ENCODE results near the gene IL22RA1.

The IL22RA1 gene

DNA sequence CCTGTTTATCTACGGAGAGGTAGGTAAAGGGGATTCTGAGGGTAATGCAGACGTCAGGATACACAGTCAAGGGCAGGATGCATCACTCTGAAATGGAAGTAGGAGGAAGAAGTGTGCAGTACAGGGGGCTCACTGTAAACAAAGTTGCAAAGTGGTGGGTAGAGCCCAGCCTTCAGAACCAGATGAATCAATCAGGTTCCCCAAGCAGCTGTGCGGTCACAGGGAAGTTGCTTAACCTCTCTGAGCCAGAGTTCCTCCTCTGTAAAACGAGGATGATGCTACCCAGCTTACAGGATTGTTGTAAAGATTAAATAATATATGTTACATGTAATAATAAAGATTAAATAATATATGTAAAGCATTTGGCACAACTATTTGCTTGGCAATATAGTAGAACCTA lies 17.5 kb downstream of the IL22RA1 start:
- Histone ChIP-seq H3K4me3 (ENCODE audit: insufficient read depth, low read depth, low read length, poor library complexity, severe bottlenecking) (no peak overlapping the region), H3K36me3 (ENCODE audit: control insufficient read depth, insufficient read depth, low read length) (no peaks in the 10 kb centered on the region), H3K9me3 (ENCODE audit: control insufficient read depth, low read length) (peaks cover 5% of the 10 kb centered on the region), H3K4me1 (ENCODE audit: control insufficient read depth, insufficient read depth, low read length, poor library complexity, severe bottlenecking) (no peaks in the 10 kb centered on the region), H3K27me3 (replicated peaks; ENCODE audit: control insufficient read depth, insufficient read depth, low read length, poor library complexity, severe bottlenecking) (no peaks in the 10 kb centered on the region), H3K27ac (ENCODE audit: insufficient read depth, low read length, poor library complexity, severe bottlenecking) (no peak overlapping the region)
- no peak for DNase-seq

DNA sequence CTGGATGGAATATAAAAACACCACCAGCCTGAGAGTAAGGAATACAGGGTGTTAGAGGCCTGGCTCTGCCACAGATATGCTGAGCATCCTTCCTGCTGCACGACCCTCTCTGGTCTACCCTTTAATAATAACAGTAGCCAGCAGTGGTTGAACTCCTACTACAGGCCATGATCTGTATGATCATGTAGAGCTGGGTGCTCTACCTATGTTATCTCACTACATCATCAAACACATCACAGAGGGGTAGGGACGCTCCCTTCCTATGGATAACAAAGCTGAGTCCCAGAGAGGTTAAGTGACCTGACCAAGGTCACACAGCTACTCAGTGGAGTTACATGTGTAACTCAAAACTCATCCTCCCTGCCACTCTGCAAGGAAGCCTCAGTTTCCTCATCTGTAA lies 18.0 kb downstream of the IL22RA1 start:
- peaks cover 1% of the 10 kb centered on the region for H3K9me3 ChIP-seq (ENCODE audit: control insufficient read depth, low read length)
- no peaks in the 10 kb centered on the region for H3K27me3 ChIP-seq (replicated peaks; ENCODE audit: control insufficient read depth, insufficient read depth, low read length, poor library complexity, severe bottlenecking)
- H3K27ac ChIP-seq (ENCODE audit: insufficient read depth, low read length, poor library complexity, severe bottlenecking) = no peak overlapping the region
- H3K4me1 ChIP-seq (ENCODE audit: control insufficient read depth, insufficient read depth, low read length, poor library complexity, severe bottlenecking) = no peaks in the 10 kb centered on the region
- DNase-seq = no peak
- H3K4me3 ChIP-seq (ENCODE audit: insufficient read depth, low read depth, low read length, poor library complexity, severe bottlenecking) = no peak overlapping the region
- H3K36me3 ChIP-seq (ENCODE audit: control insufficient read depth, insufficient read depth, low read length) = no peaks in the 10 kb centered on the region

DNA sequence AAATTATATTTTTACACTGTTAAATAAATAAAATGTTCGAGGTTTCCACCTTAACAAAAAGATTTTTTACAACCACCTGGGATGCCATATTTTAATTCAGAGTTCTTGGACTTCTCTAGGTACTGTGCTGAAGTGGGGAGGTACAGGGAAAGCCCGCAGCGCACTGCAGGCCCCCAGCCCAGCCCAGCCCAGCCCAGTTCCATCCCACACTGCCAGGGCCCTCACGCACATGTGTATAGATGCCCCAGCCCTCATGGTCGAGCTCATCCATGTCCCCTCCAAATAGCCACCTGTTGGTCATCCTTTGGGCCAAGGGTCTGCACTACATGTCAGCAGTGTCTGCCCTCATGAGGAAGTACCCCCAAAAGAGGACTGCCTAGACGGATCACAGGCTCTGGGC lies 19.3 kb downstream of the IL22RA1 start:
- H3K4me1 ChIP-seq (ENCODE audit: control insufficient read depth, insufficient read depth, low read length, poor library complexity, severe bottlenecking) = no peaks in the 10 kb centered on the region
- no peak overlapping the region for H3K4me3 ChIP-seq (ENCODE audit: insufficient read depth, low read depth, low read length, poor library complexity, severe bottlenecking)
- H3K9me3 ChIP-seq (ENCODE audit: control insufficient read depth, low read length) = no peaks in the 10 kb centered on the region
- no peak overlapping the region for H3K27ac ChIP-seq (ENCODE audit: insufficient read depth, low read length, poor library complexity, severe bottlenecking)
- DNase-seq = no peak
- H3K27me3 ChIP-seq (replicated peaks; ENCODE audit: control insufficient read depth, insufficient read depth, low read length, poor library complexity, severe bottlenecking) = no peaks in the 10 kb centered on the region
- no peaks in the 10 kb centered on the region for H3K36me3 ChIP-seq (ENCODE audit: control insufficient read depth, insufficient read depth, low read length)

DNA sequence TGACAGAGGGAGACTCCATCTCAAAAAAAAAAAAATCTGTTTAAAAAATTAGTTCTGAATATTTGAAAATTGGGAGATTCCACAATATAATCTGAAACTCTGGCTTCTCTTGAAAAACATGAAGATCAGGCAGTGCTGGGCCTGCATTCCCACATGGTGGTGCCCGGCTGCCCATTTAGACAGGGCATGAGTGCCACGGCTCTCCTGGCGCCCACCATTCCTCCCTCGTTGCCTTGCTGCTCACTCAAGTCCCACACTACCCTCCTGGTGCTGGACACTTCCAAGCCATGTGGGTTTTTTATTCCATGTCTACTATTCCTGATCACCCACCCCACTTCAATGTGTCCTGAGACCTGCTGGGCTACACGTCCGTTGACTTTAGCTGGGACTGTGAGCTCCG lies 20.2 kb downstream of the IL22RA1 start:
- Histone ChIP-seq H3K9me3 (ENCODE audit: control insufficient read depth, low read length) (no peaks in the 10 kb centered on the region), H3K36me3 (ENCODE audit: control insufficient read depth, insufficient read depth, low read length) (no peaks in the 10 kb centered on the region), H3K4me3 (ENCODE audit: insufficient read depth, low read depth, low read length, poor library complexity, severe bottlenecking) (no peak overlapping the region), H3K4me1 (ENCODE audit: control insufficient read depth, insufficient read depth, low read length, poor library complexity, severe bottlenecking) (no peaks in the 10 kb centered on the region), H3K27ac (ENCODE audit: insufficient read depth, low read length, poor library complexity, severe bottlenecking) (no peak overlapping the region), H3K27me3 (replicated peaks; ENCODE audit: control insufficient read depth, insufficient read depth, low read length, poor library complexity, severe bottlenecking) (no peaks in the 10 kb centered on the region)
- no peak for DNase-seq

DNA sequence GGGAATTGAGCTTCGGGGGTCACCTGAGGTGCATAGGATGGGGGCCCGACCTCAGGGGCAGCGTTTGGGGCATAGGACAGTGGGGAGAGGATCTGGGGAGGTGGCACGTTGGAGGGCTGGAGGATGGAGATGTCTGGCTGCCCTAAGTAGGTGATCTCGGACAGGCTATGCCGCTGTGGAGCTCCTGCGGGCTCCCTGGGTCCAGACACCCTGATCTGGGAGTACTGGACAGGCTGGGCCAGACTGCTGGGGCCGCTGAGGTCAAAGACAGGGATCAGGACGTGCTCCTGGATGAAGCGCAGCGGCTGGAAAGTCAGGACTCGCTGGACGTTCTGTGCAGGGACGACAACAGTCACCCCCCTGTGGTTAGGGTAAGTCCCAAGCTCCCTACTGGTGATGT lies 21.5 kb downstream of the IL22RA1 start:
- no peaks in the 10 kb centered on the region for H3K9me3 ChIP-seq (ENCODE audit: control insufficient read depth, low read length)
- no peak overlapping the region for H3K4me3 ChIP-seq (ENCODE audit: insufficient read depth, low read depth, low read length, poor library complexity, severe bottlenecking)
- no peak overlapping the region for H3K27ac ChIP-seq (ENCODE audit: insufficient read depth, low read length, poor library complexity, severe bottlenecking)
- no peaks in the 10 kb centered on the region for H3K36me3 ChIP-seq (ENCODE audit: control insufficient read depth, insufficient read depth, low read length)
- no peaks in the 10 kb centered on the region for H3K27me3 ChIP-seq (replicated peaks; ENCODE audit: control insufficient read depth, insufficient read depth, low read length, poor library complexity, severe bottlenecking)
- DNase-seq = no peak
- no peaks in the 10 kb centered on the region for H3K4me1 ChIP-seq (ENCODE audit: control insufficient read depth, insufficient read depth, low read length, poor library complexity, severe bottlenecking)

DNA sequence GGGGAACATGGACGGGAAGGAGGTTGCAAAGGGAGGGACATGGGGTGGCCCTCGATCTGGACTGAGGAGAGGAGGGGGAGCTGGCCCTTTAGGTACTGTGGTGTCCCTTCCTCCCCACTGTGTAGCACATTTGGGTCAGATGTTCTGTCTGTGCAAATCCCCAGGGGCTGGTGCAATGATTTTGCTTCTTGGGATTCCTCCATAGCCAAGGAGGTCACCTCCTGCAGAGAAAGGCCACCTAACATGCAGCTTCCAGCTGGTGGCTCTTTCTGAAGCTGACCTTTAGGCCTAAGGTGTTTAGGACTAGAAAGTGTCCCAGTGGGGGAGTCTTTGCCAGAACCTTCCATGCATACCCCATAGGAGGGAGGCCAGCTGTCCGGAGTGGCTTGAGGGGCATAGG lies 22.0 kb downstream of the IL22RA1 start:
- DNase-seq = no peak

DNA sequence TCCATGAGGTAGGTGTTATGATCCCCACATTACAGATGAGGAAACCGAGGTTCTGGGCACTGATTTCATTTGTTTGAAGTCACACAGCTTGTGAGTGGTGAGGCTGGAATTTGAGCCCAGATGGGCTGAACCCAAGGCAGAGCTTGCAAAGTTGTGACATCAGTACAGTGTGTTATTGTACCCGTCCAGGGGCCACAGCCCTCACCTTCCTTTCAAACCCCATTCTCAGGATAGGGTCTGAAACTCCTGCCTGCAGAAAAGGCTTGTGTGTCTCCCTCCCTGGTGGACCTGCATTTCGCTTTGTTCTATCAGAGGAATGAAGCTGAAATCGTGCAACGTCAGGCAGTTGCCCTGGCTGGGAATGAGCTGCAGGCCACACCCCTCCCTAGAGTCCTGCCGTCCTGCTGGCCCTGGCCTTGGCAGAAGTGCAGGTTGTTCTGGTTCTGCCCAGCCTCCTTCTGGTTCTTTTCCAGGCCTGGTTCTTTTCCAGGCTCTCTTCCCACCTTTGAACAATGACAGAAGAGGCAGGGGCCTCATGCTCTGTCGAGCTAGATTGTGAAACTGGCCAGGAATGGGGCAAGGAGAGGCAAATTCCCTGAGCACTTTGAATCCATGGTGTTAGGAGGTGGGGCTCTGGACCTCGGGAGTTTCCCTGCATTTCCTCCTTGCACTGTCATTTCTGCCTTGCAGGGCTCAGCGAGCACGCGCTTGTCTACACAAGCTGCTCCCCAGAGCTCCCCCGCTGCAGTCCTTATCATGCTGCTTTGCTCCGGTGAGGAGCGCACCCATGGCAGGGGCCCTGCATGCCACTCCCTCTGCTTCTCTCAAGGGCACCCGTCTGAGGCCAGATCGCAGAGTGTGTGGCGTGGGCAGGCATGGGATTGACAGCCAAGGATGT lies 22.8 kb downstream of the IL22RA1 start:
- H3K4me1 ChIP-seq (ENCODE audit: control insufficient read depth, insufficient read depth, low read length, poor library complexity, severe bottlenecking) = no peaks in the 10 kb centered on the region
- H3K4me3 ChIP-seq (ENCODE audit: insufficient read depth, low read depth, low read length, poor library complexity, severe bottlenecking) = no peak overlapping the region
- H3K27ac ChIP-seq (ENCODE audit: insufficient read depth, low read length, poor library complexity, severe bottlenecking) = no peak overlapping the region
- no peaks in the 10 kb centered on the region for H3K9me3 ChIP-seq (ENCODE audit: control insufficient read depth, low read length)
- no peak for DNase-seq
- H3K27me3 ChIP-seq (replicated peaks; ENCODE audit: control insufficient read depth, insufficient read depth, low read length, poor library complexity, severe bottlenecking) = no peaks in the 10 kb centered on the region
- no peaks in the 10 kb centered on the region for H3K36me3 ChIP-seq (ENCODE audit: control insufficient read depth, insufficient read depth, low read length)

More for the DNA sequence above, 22.0 kb downstream of the IL22RA1 start:
- Histone ChIP-seq H3K27me3 (replicated peaks; ENCODE audit: control insufficient read depth, insufficient read depth, low read length, poor library complexity, severe bottlenecking) (no peaks in the 10 kb centered on the region), H3K4me1 (ENCODE audit: control insufficient read depth, insufficient read depth, low read length, poor library complexity, severe bottlenecking) (no peaks in the 10 kb centered on the region), H3K27ac (ENCODE audit: insufficient read depth, low read length, poor library complexity, severe bottlenecking) (no peak overlapping the region), H3K36me3 (ENCODE audit: control insufficient read depth, insufficient read depth, low read length) (no peaks in the 10 kb centered on the region), H3K4me3 (ENCODE audit: insufficient read depth, low read depth, low read length, poor library complexity, severe bottlenecking) (no peak overlapping the region), H3K9me3 (ENCODE audit: control insufficient read depth, low read length) (no peaks in the 10 kb centered on the region)

DNA sequence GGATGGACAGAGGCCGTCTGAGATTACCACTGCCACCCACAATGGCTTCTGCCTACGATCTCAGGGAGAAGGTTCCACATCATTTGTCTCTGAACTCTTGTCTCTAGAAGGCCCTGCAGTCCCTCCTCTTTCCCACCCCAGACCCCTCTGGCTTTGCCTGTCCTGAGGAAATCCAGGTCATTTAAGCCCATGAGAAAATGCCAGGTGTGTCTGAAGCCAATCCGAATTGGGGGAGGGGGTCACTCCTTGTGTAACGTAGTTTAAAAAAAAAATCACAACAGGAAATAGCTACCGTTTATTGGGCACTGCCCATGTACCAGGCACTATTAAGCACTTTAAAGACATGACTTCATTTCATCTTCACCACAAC lies 23.5 kb downstream of the IL22RA1 start:
- no peak overlapping the region for H3K27ac ChIP-seq (ENCODE audit: insufficient read depth, low read length, poor library complexity, severe bottlenecking)
- no peaks in the 10 kb centered on the region for H3K9me3 ChIP-seq (ENCODE audit: control insufficient read depth, low read length)
- H3K4me3 ChIP-seq (ENCODE audit: insufficient read depth, low read depth, low read length, poor library complexity, severe bottlenecking) = no peak overlapping the region
- no peaks in the 10 kb centered on the region for H3K36me3 ChIP-seq (ENCODE audit: control insufficient read depth, insufficient read depth, low read length)
- H3K27me3 ChIP-seq (replicated peaks; ENCODE audit: control insufficient read depth, insufficient read depth, low read length, poor library complexity, severe bottlenecking) = no peaks in the 10 kb centered on the region
- no peak for DNase-seq
- H3K4me1 ChIP-seq (ENCODE audit: control insufficient read depth, insufficient read depth, low read length, poor library complexity, severe bottlenecking) = no peaks in the 10 kb centered on the region

DNA sequence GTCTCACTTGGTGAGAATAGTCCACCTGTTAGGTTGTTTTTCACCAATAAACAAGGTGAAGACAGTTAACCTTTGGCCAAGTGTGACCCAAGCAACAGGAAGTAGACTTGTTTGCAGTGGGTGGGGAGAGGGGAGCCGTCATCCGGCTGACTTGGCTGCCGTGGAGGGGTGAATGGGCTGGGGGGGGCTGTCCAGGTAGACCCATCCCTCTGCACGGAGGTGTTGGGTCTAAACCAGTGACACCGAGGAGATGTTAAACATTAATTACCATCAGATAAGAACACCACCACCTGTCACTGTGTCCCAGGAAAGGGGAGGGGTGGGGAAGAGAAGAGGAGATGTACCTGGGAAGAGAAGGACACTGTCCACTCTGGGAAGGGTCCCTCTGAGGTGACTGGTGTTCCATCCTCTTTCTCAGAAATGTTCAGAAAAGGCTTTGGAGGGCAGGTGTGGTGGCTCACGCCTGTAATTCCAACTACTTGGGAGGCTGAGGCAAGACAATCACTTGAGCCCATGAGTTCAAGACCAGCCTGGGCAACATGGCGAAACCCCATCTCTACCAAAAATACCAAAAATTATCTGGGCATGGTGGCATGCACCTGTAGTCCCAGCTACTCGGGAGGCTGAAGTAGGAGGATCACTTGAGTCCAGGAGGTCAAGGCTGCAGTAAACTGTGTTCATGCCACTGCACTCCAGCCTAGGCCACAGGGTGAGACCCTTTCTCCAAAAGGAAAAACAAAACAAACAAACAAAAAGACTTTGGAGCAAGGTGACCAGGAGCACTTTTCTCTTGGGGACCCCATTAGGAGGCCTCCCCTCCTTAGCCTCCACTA lies 24.3 kb downstream of the IL22RA1 start:
- H3K4me3 ChIP-seq (ENCODE audit: insufficient read depth, low read depth, low read length, poor library complexity, severe bottlenecking) = no peak overlapping the region
- no peak overlapping the region for H3K27ac ChIP-seq (ENCODE audit: insufficient read depth, low read length, poor library complexity, severe bottlenecking)
- no peaks in the 10 kb centered on the region for H3K4me1 ChIP-seq (ENCODE audit: control insufficient read depth, insufficient read depth, low read length, poor library complexity, severe bottlenecking)
- H3K27me3 ChIP-seq (replicated peaks; ENCODE audit: control insufficient read depth, insufficient read depth, low read length, poor library complexity, severe bottlenecking) = no peaks in the 10 kb centered on the region
- no peak for DNase-seq
- H3K36me3 ChIP-seq (ENCODE audit: control insufficient read depth, insufficient read depth, low read length) = no peaks in the 10 kb centered on the region
- H3K9me3 ChIP-seq (ENCODE audit: control insufficient read depth, low read length) = no peaks in the 10 kb centered on the region
